NCI-H187 treated with DMSO at 0.1 percent for 48 hours (cell line): Measurements from ENCODE around the gene COPG2.

ENCODE experiments used
- DNase-seq: peaks from one replicate; lab custom pipeline; 2025; lab: John Stamatoyannopoulos, UW

COPG2 gene

GRCh38 chr7:130500463-130500862, 168.1 kb downstream of the COPG2 start:
- no peak for DNase-seq

GRCh38 chr7:130494431-130494858, 174.1 kb downstream of the COPG2 start:
- no peak for DNase-seq

GRCh38 chr7:130493275-130493873, 175.2 kb downstream of the COPG2 start:
- DNase-seq = no peak

GRCh38 chr7:130492523-130493274, 175.8 kb downstream of the COPG2 start:
- no peak for DNase-seq

DNA sequence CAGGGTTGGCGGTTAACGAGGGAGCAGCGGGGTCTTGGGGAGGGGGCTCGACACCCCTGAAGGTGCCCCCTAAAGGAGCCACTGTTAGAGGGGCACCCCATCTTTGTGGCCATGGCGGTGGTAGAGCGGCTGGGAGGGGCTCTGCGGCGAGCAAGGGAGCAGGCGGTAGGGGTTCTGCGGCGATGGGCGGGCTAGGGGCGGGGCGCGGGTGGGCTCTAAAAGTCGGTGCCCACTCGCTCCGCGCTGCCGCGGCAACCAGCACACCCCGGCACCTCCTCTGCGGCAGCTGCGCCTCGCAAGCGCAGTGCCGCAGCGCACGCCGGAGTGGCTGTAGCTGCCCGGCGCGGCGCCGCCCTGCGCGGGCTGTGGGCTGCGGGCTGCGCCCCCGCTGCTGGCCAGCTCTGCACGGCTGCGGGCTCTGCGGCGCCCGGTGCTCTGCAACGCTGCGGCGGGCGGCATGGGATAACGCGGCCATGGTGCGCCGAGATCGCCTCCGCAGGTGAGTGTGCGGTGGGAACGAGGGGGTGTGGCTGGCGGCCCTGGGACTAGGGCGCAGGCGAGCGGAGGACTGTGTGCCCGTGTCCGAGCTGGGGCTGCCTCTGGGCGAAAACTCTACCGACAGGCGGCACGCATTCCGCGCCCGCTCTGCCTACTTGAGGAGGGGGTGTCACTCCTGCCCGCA, 176.6 kb downstream of the COPG2 start, which contains the start of gene MEST:
MEST (plus strand) TSS at position 245 of the 682 bp plus-strand sequence; CDS start at position 474, 229 bp downstream.
- no peak for DNase-seq

GRCh38 chr7:130490888-130491804, 177.4 kb downstream of the COPG2 start:
- no peak for DNase-seq

DNA sequence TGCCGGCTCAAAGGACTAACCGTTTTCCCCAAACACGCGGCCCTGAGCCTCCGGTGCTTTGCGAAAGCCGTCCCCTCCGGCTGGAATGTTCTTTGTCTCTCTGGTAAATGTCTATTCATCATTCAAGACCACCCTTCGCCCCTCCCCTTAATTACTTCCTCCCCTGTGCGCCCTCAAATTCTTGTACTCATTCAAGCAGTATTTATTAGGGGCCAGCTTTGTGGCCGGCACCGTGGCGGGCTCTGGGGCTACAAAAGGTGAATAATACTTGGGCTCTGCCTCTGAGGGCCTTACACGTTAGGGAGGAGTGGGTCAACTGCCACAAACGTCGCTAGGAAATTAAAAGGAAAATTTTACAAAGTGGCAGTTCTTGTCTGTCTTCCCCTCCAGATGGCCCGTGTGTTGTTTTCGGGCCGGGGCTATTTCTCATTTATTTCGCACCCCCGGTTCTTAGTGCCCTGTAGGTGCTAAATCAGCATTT, 178.2 kb downstream of the COPG2 start:
- DNase-seq = no peak

DNA sequence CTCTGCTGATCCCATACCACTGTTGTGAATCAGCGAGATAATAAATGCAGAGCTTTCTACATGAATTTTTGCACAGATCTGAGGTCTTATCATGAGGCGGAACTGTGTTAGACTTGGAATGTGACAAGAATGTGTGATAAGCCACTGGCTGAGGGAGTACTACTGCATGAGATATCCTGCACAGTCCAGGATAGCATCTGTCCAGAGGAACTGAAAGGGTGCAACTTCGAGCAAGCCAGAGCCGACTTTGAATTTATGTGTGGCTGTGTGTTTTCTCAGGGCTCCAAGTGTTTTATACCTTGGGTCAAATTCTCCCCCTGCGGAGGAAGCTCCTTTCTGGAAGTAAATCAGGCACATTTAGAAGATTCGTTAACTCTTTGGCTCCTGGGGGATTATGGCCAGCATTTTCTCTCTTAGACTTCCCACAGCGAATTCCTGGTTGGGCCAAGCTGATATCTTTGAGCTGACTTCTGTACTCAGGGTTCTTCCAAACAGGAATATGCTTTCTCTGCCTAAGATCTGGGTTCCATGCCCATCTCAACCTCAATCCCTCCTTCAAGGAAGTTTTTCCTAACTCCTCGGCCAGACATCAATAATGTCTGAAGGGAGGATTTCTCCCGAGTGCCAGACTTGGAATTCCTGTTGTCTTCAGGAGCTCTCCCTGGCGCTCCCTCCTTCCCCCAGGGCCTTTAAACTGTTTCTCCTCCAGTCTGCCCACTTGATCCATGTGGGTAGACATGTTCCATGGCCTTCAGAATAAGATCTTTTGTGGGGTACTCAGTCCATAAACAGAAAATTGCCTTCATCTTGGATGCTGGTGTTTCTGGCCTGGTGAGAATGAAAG, 179.2 kb downstream of the COPG2 start:
- no peak for DNase-seq

GRCh38 chr7:130488392-130489139, 180.0 kb downstream of the COPG2 start:
- no peak for DNase-seq

DNA sequence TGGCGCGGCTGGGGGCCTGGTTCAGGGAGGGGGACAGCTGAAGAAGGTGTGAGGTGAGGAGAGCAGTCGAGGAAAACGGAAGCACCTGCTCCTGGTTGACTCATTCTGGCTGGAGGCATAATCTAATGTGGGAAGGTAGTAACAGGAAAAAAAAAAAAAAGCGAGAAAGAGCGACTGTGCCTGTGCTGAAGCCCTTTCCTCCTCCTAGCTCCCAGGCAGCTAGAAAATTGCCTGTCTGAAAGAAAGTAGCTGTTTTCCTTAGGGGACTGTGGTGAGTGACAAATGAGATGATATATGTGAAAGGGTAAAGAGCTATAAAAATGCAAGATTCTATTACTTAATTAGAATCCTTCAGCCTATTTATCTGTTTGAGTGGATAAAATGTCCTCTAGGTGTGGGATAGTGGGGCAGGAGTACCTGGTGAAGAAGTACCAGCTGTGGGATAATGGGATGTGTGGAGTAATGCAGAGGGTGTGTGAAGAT, 181.6 kb downstream of the COPG2 start:
- DNase-seq = no peak

DNA sequence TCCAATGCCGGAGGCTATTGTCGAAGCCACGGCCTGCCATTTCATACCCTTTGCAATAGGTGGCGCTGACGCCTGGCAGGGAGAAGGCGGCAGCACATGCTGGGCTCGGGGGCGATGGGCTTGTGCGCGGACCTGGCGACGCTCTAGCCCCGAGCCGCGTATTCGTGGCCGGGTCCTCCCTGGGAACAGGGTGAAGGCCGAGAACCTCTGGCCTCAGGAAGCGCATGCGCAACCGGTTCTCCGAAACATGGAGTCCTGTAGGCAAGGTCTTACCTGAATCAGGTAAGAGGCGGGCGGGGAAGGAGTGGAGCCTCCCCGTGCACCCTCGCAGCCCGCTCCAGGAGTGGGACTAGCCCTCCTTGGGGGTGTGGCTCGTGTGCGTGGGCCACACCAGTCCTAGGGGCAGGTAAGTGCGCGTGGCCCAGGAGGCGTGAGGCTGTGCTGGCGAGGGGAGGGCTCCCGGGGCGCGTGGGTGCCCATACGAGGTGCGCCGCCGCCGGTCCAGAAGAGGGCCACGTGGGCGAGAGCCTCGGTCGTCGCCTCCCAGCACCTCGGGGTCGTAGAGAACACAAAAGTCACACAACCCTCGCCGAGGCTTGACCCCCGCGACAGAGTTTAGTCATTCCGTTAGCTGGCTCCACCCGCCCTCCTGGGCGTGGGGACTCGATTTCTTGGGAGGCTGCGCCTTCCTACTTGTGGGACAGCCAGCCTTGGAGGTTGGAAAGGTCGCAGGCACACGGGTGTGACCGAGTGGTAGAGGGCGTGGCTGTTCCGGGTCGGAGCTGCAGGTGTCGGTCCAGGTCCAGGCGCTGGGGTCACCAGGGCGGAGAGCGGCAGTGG, 182.2 kb downstream of the COPG2 start:
- no peak for DNase-seq

- DNase-seq = no peak
Measured at GRCh38 chr7:130485734-130486113, 182.8 kb downstream of the COPG2 start.

DNA sequence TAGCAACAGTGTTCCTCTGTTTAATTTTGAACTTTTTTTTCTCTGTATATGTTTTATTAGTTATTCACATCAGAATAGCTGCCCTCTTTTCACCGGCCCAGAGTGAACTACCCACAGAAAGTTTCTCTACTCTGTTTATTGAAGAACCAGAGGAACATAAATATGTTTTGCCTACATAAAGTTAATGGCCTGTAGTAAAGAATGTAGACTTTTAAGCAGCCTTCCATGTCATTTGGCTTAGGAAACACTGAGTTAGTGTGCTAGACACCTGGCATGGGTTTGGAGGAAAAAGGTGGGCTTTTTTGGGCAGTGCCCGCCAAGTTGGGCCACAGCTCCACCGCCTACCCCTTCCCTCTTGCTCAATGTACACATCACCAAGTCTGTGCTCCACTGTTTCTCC, 185.5 kb downstream of the COPG2 start:
- DNase-seq = no peak

GRCh38 chr7:130481898-130482297, 186.7 kb downstream of the COPG2 start:
- DNase-seq = no peak

GRCh38 chr7:130479716-130480400, 188.7 kb downstream of the COPG2 start:
- DNase-seq = no peak

DNA sequence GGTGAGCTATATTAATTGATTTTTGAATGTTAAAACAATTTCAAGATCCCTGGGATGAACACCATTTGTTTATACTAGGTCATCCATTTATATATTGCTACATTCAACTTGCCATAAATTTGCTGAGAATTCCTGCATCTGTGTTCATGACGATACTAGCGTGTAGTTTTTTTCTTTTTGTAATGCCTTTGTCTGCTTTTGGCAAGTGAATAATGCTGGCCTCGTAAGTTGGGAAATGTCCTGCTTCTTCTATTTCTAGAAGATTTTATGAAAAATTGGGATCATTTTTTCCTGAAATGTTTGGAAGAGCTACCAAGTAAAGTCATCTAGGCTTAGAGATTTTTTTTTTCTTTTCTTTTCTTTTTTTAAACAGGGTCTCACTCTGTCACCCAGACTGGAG, 189.6 kb downstream of the COPG2 start:
- no peak for DNase-seq

- DNase-seq = no peak
Measured at GRCh38 chr7:130476297-130477150, 192.0 kb downstream of the COPG2 start.

- DNase-seq = no peak
Measured at GRCh38 chr7:130475776-130476175, 192.8 kb downstream of the COPG2 start.
